ENCODE measurements around the gene HNRNPAB.

HNRNPAB gene

GRCh38 chr5:178232124-178232919 lies 28.0 kb downstream of the HNRNPAB start, which contains the start of gene PHYKPL:
Gene PHYKPL (minus strand): TSS chr5:178232802. CDS start chr5:178232550, 252 bp downstream.
- peak; percentile 83 for DNase-seq

GRCh38 chr5:178232920-178233429 lies 28.6 kb downstream of the HNRNPAB start:
- DNase-seq: no peak

GRCh38 chr5:178234121-178234749 lies 29.9 kb downstream of the HNRNPAB start:
- DNase-seq: no peak

- DNase-seq: peak; percentile 85
Observed at GRCh38 chr5:178234750-178235587, 30.6 kb downstream of the HNRNPAB start.

GRCh38 chr5:178235588-178235974 lies 31.2 kb downstream of the HNRNPAB start:
- DNase-seq: no peak

GRCh38 chr5:178236126-178236525 lies 31.8 kb downstream of the HNRNPAB start:
- no peak for DNase-seq

GRCh38 chr5:178236679-178237078 lies 32.3 kb downstream of the HNRNPAB start:
- DNase-seq: no peak

- no peak for DNase-seq
Observed at GRCh38 chr5:178237431-178238312, 33.3 kb downstream of the HNRNPAB start.

- DNase-seq: no peak
Observed at GRCh38 chr5:178238313-178238635, 33.9 kb downstream of the HNRNPAB start.

GRCh38 chr5:178238711-178239592 lies 34.6 kb downstream of the HNRNPAB start:
- no peak for DNase-seq

GRCh38 chr5:178239626-178240301 lies 35.4 kb downstream of the HNRNPAB start:
- peak; percentile 35 for DNase-seq

GRCh38 chr5:178240341-178240741 lies 36.0 kb downstream of the HNRNPAB start:
- DNase-seq: no peak

GRCh38 chr5:178240766-178241165 lies 36.4 kb downstream of the HNRNPAB start:
- DNase-seq: no peak

- DNase-seq: no peak
Observed at GRCh38 chr5:178241231-178241663, 36.9 kb downstream of the HNRNPAB start.

- DNase-seq: no peak
Observed at GRCh38 chr5:178241688-178242231, 37.4 kb downstream of the HNRNPAB start.

- no peak for DNase-seq
Observed at GRCh38 chr5:178242416-178242815, 38.1 kb downstream of the HNRNPAB start.

GRCh38 chr5:178244576-178244975 lies 40.2 kb downstream of the HNRNPAB start:
- DNase-seq: no peak

GRCh38 chr5:178245389-178245788 lies 41.1 kb downstream of the HNRNPAB start:
- DNase-seq: no peak

GRCh38 chr5:178246624-178247279 lies 42.4 kb downstream of the HNRNPAB start:
- DNase-seq: no peak

Data from stimulated activated CD4-positive, alpha-beta T cell treated with anti-CD3 and anti-CD28 coated beads, Interleukin-15, amount 100 ng/mL, for 24 hours (primary cell).